Fibroblast of skin of back (primary cell): Measurements from ENCODE around the gene GRAP.
A peak's percentile ranks its signal among the peaks of the same experiment; 100 is the strongest.
"Not testable (repeated sequence)": the region's sequence is repeated elsewhere in the genome, so short reads cannot be mapped to it uniquely, and the experiment has no call there.

ENCODE experiments used
- DNase-seq: peaks from one replicate; pipeline ENCODE4 v3.0.0-alpha.2; 2013

Gene GRAP

GRCh38 chr17:19042369-19042768 lies 4.4 kb downstream of the GRAP start:
- DNase-seq, result not testable (repeated sequence)

GRCh38 chr17:19041871-19042270 lies 4.9 kb downstream of the GRAP start:
- not testable (repeated sequence) for DNase-seq

GRCh38 chr17:19040350-19040749 lies 6.4 kb downstream of the GRAP start:
- not testable (repeated sequence) for DNase-seq

GRCh38 chr17:19038730-19039129 lies 8.0 kb downstream of the GRAP start:
- DNase-seq, result not testable (repeated sequence)

- DNase-seq, result not testable (repeated sequence)
These were observed 8.8 kb downstream of the GRAP start for GRCh38 chr17:19038007-19038406.

GRCh38 chr17:19037547-19037946 lies 9.2 kb downstream of the GRAP start:
- not testable (repeated sequence) for DNase-seq

- DNase-seq, result not testable (repeated sequence)
These were observed 10.6 kb downstream of the GRAP start for GRCh38 chr17:19036186-19036585.

GRCh38 chr17:19032377-19032988 lies 14.3 kb downstream of the GRAP start:
- DNase-seq, result not testable (repeated sequence)

GRCh38 chr17:19031729-19032128 lies 15.0 kb downstream of the GRAP start:
- not testable (repeated sequence) for DNase-seq

- DNase-seq, result not testable (repeated sequence)
These were observed 15.8 kb downstream of the GRAP start for GRCh38 chr17:19030771-19031449.

GRCh38 chr17:19029740-19030139 lies 17.0 kb downstream of the GRAP start:
- DNase-seq, result not testable (repeated sequence)

GRCh38 chr17:19028671-19029070 lies 18.1 kb downstream of the GRAP start:
- DNase-seq, result not testable (repeated sequence)

- DNase-seq, result peak; percentile 77
These were observed 22.4 kb downstream of the GRAP start for GRCh38 chr17:19024101-19025078.

GRCh38 chr17:19023209-19023999 lies 23.4 kb downstream of the GRAP start:
- DNase-seq, result no peak

GRCh38 chr17:19022747-19023146 lies 24.0 kb downstream of the GRAP start:
- DNase-seq, result no peak

- DNase-seq, result no peak
These were observed 24.6 kb downstream of the GRAP start for GRCh38 chr17:19022128-19022527.

- no peak for DNase-seq
These were observed 25.1 kb downstream of the GRAP start for GRCh38 chr17:19021622-19022083.

- not testable (repeated sequence) for DNase-seq
These were observed 25.6 kb downstream of the GRAP start for GRCh38 chr17:19021011-19021621.

- no peak for DNase-seq
These were observed 26.7 kb downstream of the GRAP start for GRCh38 chr17:19020016-19020415.

- no peak for DNase-seq
These were observed 27.5 kb downstream of the GRAP start for GRCh38 chr17:19019041-19019941.

- DNase-seq, result no peak
These were observed 28.2 kb downstream of the GRAP start for GRCh38 chr17:19018600-19018950.
